Fibroblast of lung (primary cell): ENCODE results near the gene WNT3.

Experiments used
- EZH2 ChIP-seq: IDR thresholded peaks from 2 replicates; pipeline ENCODE4 v1.5.1; 2012; ENCODE audit warnings: low read length, control low read depth, mild to moderate bottlenecking; ENCODE audit errors: missing control alignments
- TF ChIP-seq, protein P1 (sequence below), 2 donors: IDR thresholded peaks in 1 of 2; conservative IDR thresholded peaks in 1 of 2; 1 replicate in 1 of 2; 2 replicates in 1 of 2; pipeline ENCODE4 v1.5.1; 2011 to 2012; ENCODE audit warnings: low read length in 2 of 2, control low read depth in 1 of 2, inconsistent platforms in 1 of 2, low read depth in 1 of 2, mild to moderate bottlenecking in 1 of 2

DNA sequence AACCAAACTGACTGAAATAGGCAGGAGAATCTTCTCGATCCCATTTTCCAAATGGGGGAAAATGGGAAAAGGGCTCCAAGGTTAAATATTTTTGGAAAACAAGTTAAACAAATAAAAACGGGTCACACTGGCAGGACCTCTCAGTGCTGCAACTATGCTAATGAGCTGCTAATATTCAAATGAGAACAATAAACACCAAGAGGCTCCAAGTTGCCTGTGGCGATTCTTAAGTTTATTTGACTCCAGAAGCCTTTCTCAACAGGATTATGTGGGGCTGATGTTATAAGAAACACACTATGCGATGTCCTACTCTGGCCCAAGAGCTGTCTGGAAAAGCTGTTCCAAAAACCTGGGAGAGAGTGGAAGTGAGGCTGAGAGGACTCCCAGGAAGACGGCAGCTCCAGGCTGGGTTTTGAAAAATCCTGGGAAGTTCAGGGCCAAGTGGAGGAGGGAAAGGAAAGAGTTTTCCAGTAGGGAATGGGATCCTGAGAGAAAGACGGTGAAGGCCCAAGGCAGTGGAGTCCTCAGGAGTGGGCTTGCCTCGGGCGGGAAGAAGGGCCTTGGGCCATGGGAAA is 21.4 kb downstream of the WNT3 start:
- TF ChIP-seq, protein P1, sequence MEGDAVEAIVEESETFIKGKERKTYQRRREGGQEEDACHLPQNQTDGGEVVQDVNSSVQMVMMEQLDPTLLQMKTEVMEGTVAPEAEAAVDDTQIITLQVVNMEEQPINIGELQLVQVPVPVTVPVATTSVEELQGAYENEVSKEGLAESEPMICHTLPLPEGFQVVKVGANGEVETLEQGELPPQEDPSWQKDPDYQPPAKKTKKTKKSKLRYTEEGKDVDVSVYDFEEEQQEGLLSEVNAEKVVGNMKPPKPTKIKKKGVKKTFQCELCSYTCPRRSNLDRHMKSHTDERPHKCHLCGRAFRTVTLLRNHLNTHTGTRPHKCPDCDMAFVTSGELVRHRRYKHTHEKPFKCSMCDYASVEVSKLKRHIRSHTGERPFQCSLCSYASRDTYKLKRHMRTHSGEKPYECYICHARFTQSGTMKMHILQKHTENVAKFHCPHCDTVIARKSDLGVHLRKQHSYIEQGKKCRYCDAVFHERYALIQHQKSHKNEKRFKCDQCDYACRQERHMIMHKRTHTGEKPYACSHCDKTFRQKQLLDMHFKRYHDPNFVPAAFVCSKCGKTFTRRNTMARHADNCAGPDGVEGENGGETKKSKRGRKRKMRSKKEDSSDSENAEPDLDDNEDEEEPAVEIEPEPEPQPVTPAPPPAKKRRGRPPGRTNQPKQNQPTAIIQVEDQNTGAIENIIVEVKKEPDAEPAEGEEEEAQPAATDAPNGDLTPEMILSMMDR (conservative IDR thresholded peaks at IDR 0.05 in 1 of 2, IDR thresholded peaks at IDR 0.05 in 1 of 2; ENCODE audit: low read depth in 1 of 2, low read length in 2 of 2) = no peak
- TF ChIP-seq EZH2 = no peak
